ENCODE measurements around the gene MAML3.

The MAML3 gene

DNA sequence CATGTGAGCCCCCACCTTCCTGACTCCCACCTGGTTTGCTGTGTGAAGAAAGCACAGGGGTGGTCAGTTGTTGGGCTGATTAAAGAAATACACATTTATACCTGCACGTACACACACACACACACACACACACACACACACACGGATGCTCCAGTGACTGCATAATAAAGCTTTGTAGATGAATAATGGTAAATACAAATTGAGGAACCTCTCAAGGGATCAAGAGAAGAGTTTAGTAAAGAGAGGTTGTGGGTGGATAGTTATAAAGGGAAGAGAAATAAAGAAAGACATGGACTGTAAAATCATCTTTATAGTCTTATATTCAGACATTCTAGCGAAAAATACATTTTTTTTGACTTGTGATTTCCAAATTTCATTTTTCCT, 344.2 kb downstream of the MAML3 start:
- DNase-seq (ENCODE audit: low spot score) = no peak

DNA sequence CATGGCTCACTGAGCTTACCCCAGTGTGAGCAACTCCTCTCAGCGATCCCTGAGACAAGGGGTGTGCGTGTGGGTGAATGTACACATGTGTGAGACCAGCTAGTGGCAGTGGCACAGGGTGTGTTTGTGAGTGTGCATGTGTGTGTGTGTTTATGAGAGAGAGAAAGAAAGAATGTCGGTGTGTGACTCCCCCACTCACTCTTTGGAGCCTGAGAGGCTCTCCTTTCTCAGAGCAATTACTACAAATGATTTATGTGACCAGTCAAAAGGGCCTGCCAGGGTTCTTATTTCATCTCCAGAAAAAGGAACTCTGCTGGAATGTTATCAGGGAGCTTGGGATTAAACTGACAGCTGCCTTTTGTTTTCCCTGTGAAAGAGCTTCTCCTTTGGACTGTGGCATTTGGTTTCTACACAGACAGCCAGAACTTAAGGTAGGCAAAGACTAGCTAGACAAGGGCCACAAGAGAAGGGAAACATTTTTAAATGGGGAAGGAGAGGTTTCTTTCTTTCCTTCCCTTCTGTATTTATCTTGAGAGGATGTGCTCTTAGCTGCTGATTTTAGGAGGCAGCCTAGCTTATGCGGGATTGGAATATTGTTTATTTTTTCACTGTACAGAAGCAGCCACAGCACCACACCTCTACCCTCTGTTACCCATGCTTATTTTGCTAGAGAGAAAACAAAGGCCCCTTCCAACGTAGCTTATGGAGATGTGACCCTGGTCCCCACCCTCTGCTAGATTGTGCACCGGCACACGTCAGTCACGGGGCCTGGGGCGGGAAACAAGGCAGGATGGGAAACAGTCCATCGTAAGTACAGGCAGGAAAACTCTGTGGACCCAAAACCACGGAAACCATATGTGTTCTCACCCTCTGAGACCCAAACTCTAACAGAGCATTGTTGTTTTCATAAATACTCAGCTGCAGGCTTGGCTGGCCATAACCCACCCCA, 344.9 kb downstream of the MAML3 start:
- DNase-seq (ENCODE audit: low spot score) = no peak

DNA sequence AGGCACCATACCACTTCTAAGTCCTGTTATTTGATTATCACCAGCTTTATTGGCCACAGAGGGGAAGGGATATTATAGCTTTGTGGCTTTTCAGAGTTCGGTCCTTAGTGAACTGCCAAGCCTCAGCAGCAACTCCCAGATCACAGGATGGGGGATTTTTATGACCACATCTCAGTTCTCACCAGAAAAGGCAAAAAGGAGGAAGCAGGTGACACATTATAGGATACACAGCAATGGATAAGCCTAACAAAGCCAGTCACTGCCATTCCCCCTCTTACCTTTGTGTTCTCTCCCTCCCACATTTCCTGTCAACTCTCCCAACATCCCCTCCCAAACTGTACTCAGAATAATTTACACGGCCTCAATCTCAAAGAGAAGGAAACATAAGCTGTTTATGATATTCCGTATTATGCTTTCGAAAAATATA, 345.6 kb downstream of the MAML3 start:
- DNase-seq (ENCODE audit: low spot score) = no peak

- no peak for DNase-seq (ENCODE audit: low spot score)
Observed at GRCh38 chr4:139807483-139807882, 346.5 kb downstream of the MAML3 start.

DNA sequence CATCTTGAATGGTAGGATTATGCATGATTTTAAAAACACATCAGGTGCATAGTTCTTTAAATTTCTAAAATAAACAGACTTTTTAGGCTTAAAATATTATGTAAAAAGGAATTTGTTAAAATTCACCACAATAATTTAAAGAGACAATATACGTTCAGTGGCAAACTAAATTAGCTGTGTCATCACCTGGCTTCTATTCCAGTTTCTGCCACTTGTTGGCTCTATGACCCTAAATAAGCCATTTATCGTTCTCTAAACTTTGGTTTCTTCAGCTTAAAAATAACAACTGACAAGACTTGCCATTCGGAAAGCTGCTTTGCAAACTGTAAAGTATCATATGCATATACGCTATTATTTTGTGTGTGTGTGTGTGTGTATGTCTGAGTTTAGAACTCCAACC, 347.1 kb downstream of the MAML3 start:
- DNase-seq (ENCODE audit: low spot score) = no peak

DNA sequence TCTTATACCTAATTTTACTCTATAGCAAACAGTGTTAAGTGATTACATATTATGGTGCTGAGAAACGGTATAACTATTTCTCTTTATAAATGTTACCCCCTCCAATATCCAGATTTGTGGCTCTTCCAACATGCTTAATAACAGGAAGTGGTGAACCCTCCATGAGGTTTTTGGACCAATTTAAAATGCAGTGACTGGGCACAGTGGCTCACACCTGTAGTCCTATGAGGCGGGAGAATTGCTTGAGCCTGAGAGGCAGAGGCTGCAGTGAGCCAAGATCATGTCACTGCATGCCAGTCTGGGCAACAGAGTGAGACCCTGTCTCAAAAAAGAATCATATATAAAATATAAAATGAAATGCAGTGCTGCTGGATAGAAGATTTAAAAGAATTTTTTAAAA, 351.1 kb downstream of the MAML3 start:
- no peak for DNase-seq (ENCODE audit: low spot score)

- DNase-seq (ENCODE audit: low spot score) = no peak
Observed at GRCh38 chr4:139802488-139802887, 351.5 kb downstream of the MAML3 start.

DNA sequence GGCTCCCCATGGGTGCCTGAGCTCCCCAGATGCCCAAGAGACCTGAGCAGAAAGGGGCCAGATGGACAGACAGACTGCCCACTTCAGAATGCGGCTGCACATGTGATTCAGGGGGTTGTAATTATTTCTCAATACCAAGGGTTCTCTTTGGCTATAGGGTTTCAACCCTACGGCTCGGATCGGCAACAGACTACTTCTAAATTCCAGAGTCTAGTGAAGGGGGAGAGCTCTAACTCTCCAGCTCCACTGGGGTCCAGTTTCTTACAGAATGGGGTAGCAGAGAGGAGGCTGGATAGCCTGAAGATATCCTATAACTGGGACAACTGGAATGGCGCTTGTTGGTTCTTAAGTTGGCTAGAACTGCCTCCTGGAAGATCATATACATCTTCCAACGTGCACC, 352.1 kb downstream of the MAML3 start:
- DNase-seq (ENCODE audit: low spot score) = no peak

DNA sequence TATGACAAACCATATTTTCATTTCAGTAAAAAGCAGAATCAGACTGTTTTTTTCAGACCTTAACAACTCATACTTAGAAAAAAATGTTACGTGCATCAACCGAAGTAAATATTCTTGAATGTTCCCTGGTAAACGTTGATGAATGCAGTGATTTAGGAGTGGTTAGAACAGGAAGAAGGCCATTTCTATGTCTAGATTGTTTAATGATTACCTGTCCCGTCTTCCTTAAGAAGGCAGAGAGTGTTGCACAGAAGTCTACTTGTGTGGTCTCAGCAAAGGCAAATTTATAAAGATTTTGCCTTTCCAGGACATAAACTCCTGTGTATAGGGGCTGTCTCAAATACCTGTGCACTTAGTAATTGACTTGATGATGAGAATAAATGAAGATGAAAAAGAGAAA, 353.9 kb downstream of the MAML3 start:
- no peak for DNase-seq (ENCODE audit: low spot score)

GRCh38 chr4:139799615-139800014, 354.4 kb downstream of the MAML3 start:
- DNase-seq (ENCODE audit: low spot score) = no peak

GRCh38 chr4:139798456-139798855, 355.5 kb downstream of the MAML3 start:
- DNase-seq (ENCODE audit: low spot score) = no peak

- DNase-seq (ENCODE audit: low spot score) = no peak
Observed at GRCh38 chr4:139797287-139797686, 356.7 kb downstream of the MAML3 start.

DNA sequence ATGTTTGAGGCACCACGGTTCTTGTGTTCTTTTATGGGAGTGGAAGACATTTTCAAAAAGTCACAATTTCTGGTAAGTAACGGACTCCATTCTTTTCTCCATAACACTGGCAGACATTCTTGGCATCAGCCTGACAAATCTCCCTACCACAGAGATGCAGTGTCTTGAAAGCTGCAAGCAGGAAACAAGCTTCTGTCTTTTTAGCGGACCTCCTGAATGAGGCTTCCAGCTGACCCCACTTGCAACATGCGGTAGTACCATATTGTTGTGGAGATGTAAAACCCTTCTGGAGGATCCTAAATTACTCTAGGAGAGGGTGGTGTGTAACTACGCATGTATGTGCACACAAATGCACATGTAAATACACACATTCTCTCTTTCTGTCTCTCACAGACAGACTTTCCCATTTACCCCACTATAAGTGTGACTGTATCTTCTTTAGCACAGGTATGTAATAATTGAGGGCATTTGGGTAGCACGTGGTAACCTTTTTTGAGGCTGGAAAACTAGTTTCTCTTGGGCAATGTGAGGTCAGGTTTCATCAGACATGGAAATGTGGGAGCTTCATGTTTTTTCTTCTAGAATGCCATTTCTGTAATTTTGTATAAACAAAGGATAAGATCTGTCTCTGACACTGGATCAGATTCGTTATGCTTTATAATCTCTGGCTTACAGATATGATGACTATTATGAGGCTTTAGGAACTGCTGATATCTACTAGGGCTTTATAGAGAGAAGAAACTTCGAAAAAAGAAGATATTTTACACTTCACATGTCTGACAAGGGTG, 358.3 kb downstream of the MAML3 start:
- DNase-seq (ENCODE audit: low spot score) = no peak

GRCh38 chr4:139794158-139794954, 359.6 kb downstream of the MAML3 start:
- no peak for DNase-seq (ENCODE audit: low spot score)

- no peak for DNase-seq (ENCODE audit: low spot score)
Observed at GRCh38 chr4:139791681-139792080, 362.3 kb downstream of the MAML3 start.

DNA sequence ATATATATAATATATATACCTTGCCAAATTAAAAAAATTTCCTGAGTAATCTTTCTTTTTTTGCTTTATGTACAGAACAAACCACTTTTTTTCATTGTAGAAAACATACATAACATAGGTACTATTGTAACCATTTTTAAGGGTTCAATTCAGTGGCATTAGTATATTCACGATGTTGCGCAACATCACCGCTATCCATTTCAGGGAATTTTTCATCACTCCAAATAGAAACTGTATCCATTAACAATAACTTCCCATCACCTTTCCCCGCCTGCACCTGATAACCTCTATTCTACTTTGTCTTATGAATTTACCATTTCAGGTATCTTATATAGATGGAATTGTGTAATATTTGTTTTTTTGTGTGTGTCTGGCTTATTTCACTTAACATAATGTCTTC, 363.7 kb downstream of the MAML3 start:
- no peak for DNase-seq (ENCODE audit: low spot score)

GRCh38 chr4:139789096-139789654, 364.8 kb downstream of the MAML3 start:
- DNase-seq (ENCODE audit: low spot score) = no peak

DNA sequence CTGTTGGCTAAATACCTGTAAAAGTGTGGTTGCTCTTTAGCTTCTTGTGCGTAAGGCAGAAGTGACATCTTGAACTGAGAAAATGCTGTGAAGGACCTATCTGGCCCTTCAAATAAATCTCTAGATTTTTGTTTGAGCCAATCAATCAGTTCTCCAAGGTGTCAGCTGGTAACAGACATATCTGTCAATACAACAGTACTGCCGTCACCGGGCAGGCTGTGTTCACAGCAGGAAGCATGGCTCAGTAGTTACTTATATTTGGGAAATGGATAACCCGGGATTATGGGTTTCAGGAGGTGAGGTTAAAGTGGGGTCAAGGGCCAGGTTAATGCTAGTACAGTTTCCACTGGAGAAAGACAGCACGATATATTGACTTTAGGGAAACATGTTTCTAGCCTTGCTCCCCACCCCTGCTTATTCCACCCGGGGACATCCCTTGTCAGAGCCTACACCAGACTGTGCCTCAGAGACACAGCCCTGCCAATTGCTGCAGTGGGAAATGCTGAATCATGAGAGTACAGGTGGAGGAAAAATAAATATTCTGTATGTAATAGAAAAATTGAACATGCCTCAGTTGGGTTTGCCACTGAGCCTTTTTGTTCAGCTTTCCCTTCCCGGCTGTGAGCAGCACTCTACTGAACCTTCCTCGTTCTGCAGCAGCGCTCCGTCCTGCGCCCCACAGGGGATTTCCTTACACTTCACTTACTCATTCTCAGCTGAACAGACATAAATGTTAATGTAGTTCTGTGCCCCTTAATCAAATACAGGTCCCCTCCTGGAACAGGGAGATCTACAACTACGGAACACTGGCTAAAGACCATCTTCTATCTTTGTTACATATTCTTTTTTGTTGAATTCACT, 367.3 kb downstream of the MAML3 start:
- no peak for DNase-seq (ENCODE audit: low spot score)

DNA sequence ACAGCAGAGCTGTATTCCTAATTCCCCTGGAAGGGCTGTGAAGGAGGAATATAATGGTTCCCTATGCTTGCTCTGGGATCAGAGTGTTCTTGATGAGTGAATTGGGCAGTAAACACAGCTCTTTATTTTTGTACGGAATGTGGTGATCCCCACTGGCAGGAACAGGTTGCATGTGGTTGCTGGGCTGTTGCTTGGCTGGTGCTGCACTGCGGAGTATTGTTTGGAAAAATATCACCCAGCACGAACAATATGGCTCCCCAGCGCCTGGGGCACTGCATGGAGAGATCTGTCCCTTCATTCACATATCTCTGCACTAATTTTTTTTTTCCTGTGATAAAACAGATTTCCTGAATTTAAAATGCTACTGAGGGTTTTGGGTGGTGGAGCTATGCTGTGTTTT, 368.6 kb downstream of the MAML3 start:
- DNase-seq (ENCODE audit: low spot score) = no peak

DNA sequence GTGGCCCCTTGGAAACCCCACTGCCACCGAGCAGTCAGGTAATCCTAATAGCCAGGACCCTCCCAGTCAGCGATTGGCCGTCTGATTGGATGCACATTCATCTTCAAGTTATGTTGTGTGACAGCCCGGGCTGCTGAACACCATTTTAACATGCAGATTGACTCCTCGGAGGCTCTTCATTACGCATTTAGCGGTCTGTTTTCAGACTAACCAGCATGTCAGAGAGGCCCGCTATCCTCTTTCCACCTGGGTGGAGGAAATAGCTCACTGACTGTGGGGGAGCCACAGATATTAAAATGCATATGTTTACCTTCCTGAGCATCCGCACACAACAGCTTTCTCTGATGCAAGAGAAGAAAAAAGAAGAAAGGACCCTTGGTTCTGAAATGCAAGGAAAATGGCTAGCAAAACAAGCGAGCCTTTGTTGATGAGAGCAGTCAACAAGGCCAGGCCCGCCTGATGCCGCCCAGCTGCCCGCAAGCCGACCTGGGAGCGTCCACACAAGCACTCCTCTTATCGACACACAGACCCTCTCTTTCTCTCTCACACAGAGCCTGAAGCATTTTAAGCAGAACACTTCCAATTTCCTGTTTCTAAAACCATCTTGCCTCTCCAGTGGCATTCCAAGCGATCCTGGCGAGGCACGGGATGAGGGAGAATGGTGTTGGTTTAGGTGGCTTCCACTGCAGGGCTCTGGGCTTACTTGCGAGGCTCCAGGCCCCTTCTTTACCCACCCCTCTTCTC, 370.1 kb downstream of the MAML3 start:
- no peak for DNase-seq (ENCODE audit: low spot score)

All from hematopoietic multipotent progenitor cell treated with erythropoietin and hydrocortisone succinate and interleukin-3 and kit ligand, for 15 days (in vitro differentiated cells).